HG03342 (cell line): Measurements from ENCODE around the gene STMP1.
A peak's percentile ranks its signal among the peaks of the same experiment; 100 is the strongest.
"Not testable (repeated sequence)": the region's sequence is repeated elsewhere in the genome, so short reads cannot be mapped to it uniquely, and the experiment has no call there.

Experiments used
- ATAC-seq: cut with Tn5 transposase; IDR thresholded peaks from one replicate; pipeline ENCODE4 v1.9.1; 2021; ENCODE audit warnings: mild to moderate bottlenecking, moderate library complexity; ENCODE audit not compliant: unreplicated experiment

Gene STMP1

GRCh38 chr7:135662373-135663114, at the start of gene STMP1:
Gene STMP1, plus strand, starts transcription at chr7:135662514.
- peak; percentile 92 for ATAC-seq

GRCh38 chr7:135616136-135616535, 46.2 kb upstream of the STMP1 start:
- no peak for ATAC-seq

DNA sequence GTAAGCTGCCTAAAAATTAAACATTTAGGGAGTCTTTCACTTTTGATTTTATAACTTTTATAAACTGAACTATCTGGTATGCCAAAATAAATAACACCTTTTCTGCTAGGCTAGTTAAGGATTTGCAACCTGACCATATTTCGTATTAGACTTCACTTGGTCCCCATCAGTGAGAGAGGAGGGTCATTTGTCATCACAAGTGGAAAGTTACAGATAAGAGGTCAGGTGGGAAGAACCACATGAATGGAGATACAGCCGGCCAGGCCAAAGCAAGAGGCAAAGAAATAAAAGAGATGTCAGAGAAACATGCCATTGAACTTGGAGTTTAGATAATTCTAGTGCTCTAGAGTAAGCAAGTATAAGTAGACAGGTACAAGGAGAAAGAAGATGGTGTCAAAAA, 44.5 kb upstream of the STMP1 start:
- ATAC-seq: no peak

- no peak for ATAC-seq
Observed at GRCh38 chr7:135618510-135618909, 43.8 kb upstream of the STMP1 start.

DNA sequence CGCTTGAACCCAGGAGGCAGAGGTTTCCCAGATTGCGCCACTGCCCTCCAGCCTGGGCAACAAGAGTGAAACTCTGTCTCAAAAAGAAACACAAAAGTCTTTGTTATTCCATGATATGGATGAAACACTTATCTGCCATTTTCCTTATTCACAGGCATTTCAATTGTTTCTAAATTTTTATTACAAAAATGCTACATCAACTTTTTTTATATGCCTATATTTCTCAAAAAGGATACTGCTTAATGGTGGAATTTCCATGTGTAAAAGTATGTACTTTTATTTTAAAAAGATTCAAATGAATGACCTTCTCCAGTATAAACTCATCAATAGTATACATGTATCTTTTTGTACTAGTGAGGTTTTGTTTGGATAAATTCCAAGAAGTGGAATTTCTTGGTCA, 41.9 kb upstream of the STMP1 start:
- no peak for ATAC-seq

DNA sequence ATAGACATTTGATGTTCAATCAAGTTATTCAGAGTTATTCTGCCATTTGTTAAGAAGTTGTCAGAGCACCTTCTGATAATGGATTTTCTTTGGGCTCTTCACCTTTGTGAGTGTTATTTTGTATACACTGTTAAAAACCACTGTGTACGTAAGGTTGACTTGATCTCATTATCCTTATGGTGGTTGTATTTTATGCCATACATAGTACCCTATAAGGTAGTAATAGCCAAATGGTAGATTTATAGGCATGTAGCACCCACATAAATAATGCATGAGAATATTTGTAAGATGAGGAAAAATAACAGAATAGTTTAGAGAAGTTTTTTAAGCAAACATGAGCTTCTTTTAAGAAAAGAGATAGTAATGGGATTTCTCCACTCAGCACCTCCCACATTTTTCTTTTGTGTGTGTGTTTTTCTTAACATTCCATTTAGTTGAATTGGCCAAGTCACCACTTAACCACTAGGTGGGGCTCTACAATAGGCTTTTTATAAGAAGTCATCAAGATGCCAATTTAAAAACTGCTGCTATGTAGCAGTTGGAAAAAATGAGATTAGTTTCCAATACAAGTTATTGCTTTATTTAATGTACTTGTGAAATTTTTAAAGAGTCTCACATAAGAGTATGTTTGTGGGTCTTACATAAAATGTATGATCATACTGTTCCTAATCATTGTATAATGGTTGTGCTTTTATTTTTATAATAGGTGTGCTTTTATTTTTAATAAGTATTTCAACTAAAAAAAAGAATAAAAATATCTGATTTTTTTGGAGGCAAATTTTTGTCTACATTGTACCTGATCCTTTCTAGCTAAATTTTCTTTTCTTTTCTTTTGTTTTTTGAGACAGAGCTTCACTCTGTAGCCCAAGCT, 41.1 kb upstream of the STMP1 start:
- no peak for ATAC-seq

- ATAC-seq: no peak
Observed at GRCh38 chr7:135634191-135634878, 28.0 kb upstream of the STMP1 start.

DNA sequence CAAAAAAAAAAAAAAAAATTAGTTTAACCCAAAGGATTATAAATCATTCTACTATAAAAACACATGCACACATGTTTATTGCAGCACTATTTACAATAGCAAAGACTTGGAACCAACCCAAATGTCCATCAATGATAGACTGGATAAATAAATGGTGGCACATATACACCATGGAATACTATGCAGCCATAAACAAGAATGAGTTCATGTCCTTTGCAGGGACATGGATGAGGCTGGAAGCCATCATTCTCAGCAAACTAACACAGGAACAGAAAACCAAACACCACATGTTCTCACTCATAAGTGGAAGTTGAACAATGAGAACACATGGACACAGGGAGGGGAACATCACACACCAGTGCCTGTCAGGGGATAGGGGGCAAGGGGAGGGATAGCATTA, 22.6 kb upstream of the STMP1 start:
- ATAC-seq: not testable (repeated sequence)

- no peak for ATAC-seq
Observed at GRCh38 chr7:135644154-135644553, 18.2 kb upstream of the STMP1 start.

DNA sequence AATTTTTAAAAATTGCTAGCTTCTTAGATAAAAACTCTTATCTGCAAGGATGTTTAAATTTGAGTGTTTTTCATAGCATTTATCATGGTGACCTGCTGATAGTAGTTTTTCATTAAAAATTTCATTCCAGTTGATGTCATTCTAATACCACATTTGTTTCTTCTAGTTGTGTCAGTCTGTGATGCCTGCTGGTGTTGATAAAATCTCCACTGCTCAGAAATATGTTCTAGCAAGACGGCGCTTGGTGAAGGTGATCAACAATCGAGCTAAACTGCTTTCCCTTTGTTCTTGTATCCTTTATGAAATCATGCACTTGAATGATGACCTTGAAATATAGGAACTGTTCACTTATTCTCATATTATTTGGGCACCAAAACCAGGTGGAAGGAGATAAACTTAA, 17.6 kb upstream of the STMP1 start:
- ATAC-seq: no peak

- ATAC-seq: no peak
Observed at GRCh38 chr7:135645296-135645904, 16.9 kb upstream of the STMP1 start.

DNA sequence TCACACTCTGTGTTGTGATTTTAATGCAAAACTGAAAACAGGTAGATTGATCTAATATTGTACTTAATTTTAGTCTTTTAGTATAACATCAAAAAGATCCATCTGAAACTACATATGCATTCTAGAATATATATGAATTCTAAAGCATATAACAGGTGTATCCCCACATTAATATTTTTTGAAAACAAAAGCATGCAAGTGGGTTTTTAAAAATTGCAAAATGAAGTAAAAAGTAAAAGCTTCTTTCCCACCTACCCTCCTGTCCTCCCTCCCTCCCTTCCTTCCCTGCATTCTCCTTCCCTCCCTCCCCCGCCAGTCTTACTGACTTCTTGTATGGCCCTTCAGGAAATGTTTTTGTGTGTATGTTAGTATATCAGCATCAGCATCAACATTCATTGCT, 14.6 kb upstream of the STMP1 start:
- ATAC-seq: no peak

DNA sequence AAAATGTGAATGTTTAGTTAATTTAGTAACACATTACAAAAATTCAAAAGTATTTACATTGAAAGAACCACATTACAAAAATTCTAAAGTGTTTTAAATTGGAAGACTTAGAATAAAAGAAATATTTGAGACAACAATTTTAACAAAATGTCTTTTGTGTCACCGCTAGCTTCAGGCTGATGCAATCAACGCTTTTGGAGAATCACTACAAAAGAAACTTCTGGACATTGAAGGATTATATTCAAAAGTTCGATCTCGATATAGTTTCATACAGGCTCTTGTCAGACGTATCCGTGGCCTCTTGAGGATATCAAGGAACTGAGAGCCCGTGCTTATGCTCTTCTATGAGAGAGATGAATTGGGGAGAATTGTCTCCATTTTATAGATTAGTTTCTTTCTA, 14.1 kb upstream of the STMP1 start:
- no peak for ATAC-seq

DNA sequence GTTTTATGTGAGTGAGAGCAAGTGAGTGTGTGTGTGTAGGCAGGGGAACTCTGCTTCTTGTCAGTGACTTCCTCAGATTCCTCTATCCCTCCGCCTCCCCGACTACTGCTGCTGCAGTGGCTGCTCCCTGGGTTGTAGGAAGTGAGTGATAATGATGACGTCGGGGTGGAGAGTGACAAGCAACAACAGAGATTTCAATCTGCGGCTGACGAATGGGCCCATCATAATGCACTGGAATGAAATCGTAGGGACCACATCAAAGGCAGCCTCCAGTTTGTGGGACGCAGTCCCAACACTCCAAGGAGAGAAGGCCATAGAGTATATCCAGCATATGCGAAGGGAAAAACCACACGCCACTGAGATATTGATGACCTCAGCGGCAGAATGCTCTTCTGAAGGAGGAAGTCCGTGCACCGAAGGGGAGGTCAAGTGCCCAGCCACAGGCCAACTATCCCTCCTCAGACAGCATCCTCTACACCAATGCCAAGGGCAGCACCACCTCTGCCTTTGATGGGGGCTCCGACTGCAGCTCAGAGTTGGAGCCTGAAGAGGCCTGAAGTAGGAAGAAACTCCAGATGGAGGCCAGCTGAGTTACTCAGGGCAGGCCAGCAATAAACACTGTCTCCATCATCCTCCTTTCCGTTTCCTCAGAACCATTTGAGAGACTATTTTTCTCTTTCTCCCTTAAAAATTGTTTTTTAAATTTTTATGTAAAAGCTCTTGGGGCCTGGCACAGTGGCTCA, 11.3 kb upstream of the STMP1 start:
- ATAC-seq: no peak

GRCh38 chr7:135653340-135654080, 8.8 kb upstream of the STMP1 start:
- ATAC-seq: no peak

- ATAC-seq: no peak
Observed at GRCh38 chr7:135658564-135658963, 3.8 kb upstream of the STMP1 start.

GRCh38 chr7:135659159-135659846, 3.0 kb upstream of the STMP1 start:
- no peak for ATAC-seq

- no peak for ATAC-seq
Observed at GRCh38 chr7:135661311-135662122, 797 bp upstream of the STMP1 start.

GRCh38 chr7:135662123-135662372, 266 bp upstream of the STMP1 start:
- ATAC-seq: no peak
